Activated CD4-positive, alpha-beta T cell treated with anti-CD3 and anti-CD28 coated beads, Interleukin-2, Interleukin-6, amounts not matched to agents 100 ng/mL and 50 ng/mL, durations not matched to agents 16 hours and 8 hours (primary cell): ENCODE results near the gene NAGPA.

Experiments
- DNase-seq: peaks from one replicate; pipeline ENCODE4 v3.0.0-alpha.2; 2020

Gene NAGPA

DNA sequence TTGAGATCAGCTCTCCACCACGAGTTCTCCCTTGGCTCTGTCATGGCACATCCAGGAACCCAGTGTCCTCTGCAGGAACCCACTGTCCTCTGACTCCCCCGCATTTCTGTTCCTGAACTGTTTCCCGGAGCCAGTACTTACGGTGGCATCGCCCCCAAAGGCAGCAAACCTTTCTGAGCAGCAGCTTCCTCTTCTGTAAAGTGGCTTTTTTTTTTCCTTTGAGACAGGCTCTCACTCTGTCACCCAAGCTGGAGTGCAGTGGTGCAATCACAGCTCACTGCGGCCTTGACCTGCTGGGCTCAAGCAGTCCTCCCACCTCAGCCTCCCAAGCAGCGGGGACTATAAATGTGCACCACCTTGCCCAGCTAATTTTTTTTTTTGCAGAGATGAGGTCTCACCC lies 32.2 kb downstream of the NAGPA start:
- DNase-seq = no peak

DNA sequence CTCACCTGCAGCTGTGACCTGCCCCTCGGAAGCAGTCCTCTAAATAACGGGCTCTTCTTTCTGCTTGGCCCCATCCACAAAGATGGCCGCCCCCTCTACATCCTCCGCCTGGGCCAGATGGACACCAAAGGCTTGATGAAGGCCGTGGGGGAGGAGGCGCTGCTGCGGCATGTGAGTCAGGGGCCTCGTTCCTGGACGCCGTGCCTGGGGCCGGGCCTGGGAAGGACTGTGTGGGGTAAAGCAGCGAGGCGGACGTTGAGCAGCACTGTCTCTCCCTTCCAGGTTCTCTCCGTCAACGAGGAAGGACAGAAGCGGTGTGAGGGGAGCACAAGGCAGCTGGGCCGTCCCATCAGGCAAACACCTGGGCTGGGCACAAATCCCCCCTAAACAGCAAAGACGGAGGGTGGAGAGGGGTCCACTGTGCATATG lies 33.1 kb downstream of the NAGPA start:
- no peak for DNase-seq

DNA sequence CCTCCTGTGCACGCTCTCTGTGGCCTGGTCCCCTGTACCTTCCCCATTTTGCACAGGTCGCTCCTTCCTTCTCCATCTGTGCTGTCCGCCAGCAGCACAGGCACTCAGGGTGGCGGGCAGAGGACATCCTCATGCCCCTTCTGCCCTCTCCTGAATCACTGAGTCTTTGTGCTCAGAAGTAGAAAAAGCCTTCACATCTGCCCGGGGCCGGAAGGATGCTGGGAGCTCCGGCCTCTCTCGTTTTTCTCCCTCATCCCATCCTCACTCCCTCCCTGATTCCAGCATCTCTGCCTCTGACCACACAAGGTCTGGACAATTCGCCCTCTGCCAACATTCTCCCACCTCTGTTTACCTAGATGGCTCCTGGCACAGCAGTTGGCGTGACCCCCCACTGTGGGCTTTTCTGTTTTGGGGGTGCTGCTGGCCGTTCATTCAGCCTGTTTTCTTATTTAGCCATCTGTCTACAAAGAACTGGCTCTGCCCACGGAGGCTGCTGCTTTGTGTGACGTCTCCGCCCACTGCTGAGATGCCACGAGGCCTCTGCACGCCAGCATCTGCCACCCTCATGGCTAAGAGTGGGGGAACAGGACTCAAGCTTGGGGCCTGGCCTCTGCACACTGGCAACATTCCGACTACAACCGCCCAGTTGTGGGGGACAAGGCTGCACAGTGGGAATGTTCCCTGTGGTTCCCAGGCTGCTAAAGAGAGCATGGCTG lies 38.9 kb downstream of the NAGPA start:
- no peak for DNase-seq

DNA sequence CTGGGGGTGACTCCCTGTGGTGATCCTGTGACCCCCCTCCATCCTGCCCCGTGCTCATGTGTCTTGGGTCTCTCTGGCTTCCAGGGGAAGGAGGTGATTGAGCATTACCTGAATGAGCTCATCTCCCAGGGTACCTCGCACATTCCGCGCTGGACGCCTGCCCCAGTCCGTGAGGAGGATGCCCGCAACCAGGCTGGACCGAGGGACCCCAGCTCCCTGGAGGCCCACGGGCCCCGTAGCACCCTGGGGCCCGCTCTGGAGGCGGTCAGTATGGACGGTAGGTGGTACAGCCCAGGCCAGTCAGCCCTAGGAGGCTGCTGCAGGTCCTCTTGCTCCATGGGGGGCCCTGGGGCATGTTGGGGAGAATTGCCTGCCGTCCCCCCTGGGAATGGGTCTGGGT lies 42.0 kb downstream of the NAGPA start:
- DNase-seq = no peak

DNA sequence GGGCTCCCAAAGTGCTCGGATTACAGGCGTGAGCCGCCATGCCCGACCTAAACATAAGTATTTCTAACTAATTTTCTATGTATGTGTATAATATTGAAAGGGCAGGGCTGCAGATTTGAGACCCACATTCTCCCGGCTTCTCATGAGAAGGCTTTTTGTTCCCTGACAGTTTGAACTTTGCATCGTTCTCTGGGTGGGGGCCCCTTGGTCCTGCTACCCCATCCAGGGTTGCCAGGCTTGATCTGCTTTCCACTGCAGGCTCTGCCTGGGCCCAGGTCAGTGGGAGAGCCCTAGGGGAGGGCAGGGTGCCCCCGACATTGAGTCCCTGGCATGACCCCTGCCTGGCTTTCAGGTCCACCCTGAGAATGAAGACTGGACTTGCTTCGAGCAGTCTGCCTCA lies 43.3 kb downstream of the NAGPA start:
- DNase-seq = no peak

DNA sequence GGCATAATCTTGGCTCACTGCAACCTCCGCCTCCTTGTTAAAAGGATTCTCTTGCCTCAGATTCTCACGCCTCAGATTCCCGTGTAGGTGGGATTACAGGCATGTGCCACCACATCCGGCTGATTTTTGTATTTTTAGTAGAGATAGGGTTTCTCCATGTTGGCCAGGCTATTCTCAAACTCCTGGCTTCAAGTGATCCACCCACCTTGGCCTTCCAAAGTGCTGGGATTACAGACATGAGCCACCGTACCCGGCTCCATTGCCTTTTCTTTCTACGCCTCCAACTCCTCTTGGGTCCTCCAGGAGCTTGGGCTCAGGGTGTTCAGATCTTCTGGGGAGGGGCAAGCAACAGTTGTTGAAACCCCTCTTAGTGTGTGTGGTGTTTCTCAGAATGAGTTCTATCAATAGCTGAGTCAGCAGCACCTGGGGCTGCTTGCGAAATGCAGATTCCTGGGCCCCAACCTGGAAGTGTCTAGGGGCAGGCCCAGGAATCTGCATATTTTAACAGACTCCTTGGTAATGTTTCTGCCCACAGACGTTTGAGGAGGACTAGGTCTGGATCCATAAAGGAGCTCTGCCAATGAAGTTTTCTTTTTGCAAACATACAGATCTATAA lies 44.2 kb downstream of the NAGPA start:
- no peak for DNase-seq

DNA sequence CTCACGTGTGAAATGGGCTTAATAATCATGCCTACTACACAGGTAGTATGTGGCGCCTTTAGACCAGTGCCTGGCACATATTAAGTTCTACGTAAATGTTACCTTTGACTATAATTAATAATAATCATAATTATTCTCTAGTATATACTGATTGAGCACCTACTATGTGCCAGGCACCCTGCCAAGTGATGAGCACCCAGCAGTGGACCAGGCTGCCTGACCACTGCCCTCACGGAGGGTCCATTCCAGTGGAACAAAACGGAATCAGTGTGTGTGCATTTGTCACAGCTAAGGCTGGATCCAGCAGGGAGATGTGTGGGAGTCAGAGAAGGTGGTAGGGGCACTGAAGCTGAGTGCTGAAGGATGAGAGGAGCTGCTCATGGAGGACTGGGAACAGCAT lies 45.1 kb downstream of the NAGPA start:
- DNase-seq = no peak

DNA sequence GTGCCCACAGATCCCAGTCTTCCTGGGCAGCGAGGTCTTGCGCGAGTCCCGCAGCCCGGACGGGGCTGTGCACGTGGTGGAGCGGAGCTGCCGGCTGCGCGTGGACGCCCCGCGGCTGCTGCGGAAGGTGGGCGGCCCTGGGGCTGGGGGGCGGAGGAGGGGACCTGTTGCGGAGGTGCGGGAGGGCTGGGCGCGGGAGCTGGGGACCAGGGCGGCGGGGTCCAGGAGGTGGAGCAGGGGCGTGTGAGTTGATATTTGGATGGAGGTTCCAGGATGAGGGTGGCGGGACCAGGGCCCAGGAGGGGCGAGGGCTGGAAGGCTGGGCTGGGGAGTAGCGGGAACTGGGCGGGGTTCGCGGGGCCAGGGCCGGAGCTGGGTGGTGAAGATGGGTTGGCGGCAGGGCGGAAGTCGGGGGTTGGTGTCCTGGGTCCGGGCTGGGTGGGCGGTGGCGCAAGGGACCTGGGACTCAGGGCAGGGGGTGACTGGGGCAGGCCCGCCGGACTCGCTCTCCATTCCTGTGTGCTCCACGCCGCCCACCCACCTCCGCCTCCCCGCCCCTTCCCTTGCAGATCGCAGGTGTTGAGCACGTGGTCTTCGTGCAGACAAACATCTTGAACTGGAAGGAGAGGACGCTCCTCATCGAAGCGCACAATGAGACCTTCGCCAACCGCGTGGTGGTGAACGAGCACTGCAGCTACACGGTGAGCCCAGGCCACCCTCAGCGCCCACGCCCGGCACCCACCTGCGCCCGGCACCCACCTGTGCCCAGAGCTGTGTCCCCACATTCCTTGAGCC lies 46.0 kb downstream of the NAGPA start:
- DNase-seq = no peak

DNA sequence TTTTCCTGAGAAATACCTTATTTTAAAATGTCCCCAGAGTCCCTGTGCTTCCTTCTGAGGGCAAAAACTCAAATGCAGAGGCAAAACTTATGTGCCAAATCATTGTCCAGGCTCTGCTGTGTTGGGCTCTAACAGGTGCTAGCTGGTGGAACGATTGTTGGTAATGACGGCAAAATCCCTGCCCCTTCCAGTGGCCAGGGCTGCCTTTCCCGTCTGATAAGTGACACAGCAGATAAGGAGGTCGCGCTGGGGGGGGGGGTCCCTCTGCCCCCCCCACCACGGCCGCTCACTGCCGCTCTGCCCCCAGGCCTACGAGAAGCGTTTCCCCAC lies 46.5 kb downstream of the NAGPA start:
- DNase-seq = no peak

DNA sequence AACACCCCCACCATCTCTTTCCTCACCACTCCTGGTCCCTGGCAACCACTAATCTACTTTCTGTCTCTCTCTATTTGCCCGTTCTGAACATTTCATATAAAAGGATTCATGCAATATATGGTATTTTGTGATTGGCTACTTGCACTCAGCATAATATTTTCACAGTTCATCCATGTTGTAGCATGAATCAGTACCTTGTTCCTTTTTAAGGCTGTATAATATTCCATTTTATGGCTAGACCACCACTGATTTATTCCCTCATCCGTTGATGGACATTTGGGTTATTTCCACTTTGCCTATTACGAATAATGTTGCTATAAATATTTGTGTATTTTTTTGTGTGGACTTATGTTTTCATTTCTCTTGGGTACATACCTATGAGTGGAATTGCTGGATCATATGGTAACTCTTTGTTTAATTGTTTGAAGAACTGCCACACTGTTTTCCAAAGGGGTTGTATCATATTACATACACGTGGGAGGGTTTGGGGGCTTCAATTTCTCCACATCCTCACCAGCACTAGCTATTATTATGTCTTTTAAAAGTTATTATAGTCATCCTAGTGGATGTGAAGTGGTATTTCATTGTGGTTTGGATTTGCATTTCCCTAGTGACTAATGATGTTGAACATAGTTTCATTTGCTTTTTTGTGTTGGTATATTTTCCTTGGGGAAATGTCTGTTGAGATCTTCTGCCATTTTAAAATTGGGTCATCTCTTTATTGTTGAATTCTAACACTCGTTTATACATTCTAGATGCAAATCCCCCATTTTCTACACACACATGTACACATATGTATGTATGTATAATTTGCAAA lies 49.4 kb downstream of the NAGPA start:
- DNase-seq = no peak

DNA sequence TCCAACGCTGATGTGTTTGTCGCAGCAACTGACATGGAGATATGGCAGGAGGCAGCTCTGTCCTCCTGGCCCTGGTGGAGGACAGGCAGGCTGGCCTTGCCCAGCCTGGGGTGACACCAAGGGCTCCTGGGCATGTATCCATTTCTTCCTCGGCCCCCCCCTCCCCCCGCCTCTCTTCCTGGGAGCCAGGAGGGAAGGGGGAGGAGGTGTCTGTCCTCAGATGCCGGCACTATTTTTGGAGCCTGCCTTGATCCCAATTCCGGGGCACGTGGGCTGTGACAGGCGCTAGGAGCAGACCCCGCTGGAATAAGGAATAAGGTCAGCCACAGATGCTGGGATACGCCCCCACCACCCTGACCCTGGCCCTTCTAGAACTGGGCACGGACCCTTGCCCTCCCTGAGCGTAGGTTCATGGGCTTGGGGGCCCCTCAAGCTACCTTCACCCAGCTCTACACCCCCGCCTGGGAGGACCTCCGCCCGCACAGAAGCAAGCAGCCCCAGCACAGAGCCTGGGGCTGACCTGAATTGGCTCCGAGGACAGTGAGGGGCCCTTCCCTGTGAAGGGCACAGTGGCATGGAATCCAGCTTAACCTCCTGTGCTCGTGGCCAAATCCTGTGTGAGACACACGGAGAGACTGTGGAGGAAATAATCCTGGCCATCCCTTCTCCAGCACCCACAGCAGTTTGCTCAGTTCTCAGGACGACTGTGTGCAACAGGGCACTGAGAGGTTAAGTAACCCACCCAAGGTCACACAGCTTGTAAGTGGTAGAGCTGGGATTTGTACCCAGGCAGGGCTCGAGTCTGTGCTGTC lies 51.5 kb downstream of the NAGPA start:
- no peak for DNase-seq

DNA sequence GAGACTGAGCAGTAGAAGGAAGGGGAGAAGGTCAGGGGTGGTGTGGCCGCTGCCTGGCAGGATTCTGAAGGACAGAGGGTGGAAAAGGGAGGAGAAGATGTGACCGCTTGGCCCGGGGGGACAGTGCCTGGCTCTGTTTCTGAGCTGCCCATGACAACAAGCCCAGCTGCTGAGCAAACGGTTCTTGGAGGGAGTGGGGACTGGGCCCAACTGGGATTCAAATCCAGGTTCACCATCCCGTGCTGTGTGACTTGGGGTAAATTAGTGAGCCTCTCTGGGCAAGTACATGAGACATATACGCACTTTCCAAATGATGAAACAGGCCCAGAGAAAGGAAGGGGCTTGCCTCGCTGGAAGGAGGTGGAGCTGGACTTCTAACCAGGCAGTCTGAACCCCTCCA lies 52.3 kb downstream of the NAGPA start:
- no peak for DNase-seq

DNA sequence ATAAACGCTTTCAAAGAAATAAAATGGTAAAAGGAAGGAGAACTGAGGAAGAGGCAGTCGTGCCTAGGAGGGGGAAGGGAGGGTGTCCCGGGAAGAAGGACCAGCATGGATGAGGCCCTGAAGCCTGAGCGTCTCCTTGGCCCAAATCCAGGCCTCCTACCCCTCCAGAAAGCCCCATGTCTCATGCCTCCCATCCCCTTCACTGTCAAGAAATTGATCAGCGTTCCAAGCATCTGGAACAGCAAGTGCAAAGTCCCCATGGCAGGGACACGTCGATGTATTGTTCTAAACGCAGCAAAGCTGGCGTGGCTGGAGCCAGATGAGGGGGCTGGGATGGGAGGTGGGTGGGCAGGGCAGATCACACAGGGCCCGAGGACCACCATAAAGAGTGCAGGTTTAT lies 53.0 kb downstream of the NAGPA start:
- DNase-seq = no peak

DNA sequence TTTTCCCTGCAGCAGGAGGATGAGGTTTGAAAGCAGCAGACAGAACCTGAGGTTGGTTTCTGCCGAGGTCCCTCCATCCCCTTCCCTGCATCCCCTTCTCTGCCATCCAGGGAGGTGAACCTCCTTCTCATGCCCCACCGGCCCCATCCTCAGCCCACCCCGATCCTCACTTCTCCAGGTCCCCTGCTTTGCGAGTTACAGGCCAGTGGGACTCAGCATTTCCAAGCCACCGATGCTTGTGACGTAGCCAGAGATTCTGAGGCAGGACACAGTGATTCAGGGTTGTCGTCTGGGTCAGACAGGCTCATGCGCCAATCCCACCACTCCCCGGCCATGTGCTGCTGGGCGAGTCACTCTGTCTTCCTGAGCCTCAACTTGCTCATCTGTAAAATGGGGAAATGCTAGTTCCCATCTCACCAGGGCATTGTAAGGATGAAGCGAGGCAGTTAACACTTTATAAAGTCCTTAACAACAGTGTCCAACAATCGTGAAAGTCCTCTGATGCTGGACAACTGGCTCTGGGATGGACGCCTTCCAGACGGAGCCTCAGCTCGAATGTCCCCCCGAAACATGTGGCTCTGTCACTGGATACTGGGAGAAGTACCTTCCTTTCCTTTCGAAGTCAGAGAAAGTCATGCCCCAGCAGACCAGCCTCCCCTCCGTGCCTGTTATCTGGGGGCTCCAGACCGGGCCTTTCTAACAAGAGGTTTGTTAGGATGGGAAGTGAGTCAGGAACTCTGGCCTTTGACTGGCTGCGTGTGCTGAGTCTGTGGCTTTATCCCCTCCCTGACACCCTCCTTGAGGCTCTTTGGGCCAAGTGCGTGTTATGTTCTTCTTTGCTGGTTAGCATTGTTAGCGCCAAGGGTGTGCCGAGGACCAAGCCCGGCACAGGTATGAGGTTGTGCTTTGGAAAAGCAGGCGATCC lies 53.7 kb downstream of the NAGPA start:
- no peak for DNase-seq

DNA sequence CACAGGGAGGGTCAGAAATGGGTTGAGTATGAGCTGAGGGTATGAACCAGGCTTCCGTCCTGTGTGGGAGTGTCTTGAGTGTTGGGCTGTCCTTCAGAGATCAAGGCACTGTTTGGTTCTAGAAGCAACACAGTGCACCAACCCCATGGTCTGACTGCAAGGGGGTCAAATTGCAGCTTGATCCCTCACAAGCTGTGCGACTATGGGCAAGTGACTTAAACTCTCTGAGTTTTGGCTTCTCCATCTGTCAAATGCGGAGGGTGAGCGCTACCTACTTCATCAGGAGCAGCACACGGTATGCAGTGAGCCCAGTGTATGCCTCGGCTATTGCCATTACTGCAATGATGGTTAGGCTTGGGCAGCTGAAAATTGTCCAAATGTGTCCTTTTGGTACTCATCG lies 54.6 kb downstream of the NAGPA start:
- no peak for DNase-seq

DNA sequence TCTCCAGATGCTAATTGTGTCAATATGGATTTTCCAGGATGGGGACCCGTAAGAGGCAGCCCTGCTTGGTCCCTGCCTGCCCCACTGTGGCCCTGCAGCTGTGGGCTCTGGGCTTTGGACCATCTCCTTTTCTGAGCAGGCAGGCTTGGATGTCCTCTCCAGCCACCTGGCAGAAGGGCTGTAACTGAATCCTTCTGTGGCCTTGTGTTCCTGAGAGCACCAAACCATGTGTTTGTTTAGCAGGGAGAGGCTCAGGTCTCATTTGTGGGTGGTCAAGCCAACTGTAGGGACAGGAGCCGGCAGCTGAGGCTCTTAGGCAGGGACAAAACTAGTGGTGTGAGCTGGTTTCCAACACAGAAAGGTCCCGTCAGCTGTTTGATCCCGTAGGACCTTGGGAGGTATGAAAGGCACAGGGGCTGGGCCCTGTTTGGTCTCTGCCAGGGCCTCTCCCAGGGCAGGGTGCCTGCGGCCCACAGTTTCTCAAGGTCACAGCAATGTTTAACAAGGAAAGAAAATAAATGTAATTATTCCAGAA lies 57.1 kb downstream of the NAGPA start:
- no peak for DNase-seq

DNA sequence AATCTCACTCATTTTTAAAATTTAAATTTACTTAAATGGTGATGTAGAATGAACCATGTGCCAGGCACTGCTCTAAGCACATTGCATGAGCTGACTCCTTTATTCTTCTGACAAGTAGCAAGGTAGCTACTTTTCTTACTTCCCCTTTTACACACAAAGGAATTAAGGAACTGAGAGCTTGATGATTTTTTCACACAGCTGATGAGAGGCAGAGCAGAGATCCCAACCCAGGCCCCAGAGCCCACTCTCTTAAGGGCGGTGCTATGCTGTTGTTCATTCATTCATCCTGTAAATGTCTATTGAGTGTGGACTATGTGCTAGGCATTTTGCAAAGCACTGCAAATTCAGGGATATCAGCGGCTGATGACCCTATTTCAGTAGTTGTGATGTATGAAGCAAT lies 57.7 kb downstream of the NAGPA start:
- no peak for DNase-seq
